Uterus (tissue), 2 donors: ENCODE data around the gene OR5B2.

ENCODE experiments used
- CTCF ChIP-seq, 4 experiments: fragments of 200-600 bp in 2 of 4; fragments of 450-650 bp in 2 of 4; sonication (generic) in 2 of 4; IDR thresholded peaks; one replicate each; pipeline ENCODE4 v1.5.1; 2016 to 2019; ENCODE audit warnings: antibody characterized with exemption in 4 of 4, mild to moderate bottlenecking in 2 of 4, moderate library complexity in 1 of 4
- POLR2A ChIP-seq, 2 donors: fragments of 450-650 bp; IDR thresholded peaks; one replicate each; pipeline ENCODE4 v1.6.1; 2016; ENCODE audit warnings: antibody characterized with exemption in 2 of 2, mild to moderate bottlenecking in 1 of 2, moderate library complexity in 1 of 2

- TF ChIP-seq CTCF (IDR thresholded peaks at IDR 0.05) (no peak), POLR2A (IDR thresholded peaks at IDR 0.05) (no peak)
Measured at GRCh38 chr11:58471892-58472291, 44.0 kb upstream of the OR5B2 start.
